Activated CD8-positive, alpha-beta memory T cell treated with anti-CD3 and anti-CD28 coated beads, Interleukin-2, amount 50 U/mL, for 48 hours (primary cell): ENCODE data around the gene LTBP4.
A peak's percentile ranks its signal among the peaks of the same experiment; 100 is the strongest.
"Not testable (repeated sequence)": the region's sequence is repeated elsewhere in the genome, so short reads cannot be mapped to it uniquely, and the experiment has no call there.

Experiments used
- DNase-seq: peaks from one replicate; pipeline ENCODE4 v3.0.0-alpha.2; 2020

Gene LTBP4

DNA sequence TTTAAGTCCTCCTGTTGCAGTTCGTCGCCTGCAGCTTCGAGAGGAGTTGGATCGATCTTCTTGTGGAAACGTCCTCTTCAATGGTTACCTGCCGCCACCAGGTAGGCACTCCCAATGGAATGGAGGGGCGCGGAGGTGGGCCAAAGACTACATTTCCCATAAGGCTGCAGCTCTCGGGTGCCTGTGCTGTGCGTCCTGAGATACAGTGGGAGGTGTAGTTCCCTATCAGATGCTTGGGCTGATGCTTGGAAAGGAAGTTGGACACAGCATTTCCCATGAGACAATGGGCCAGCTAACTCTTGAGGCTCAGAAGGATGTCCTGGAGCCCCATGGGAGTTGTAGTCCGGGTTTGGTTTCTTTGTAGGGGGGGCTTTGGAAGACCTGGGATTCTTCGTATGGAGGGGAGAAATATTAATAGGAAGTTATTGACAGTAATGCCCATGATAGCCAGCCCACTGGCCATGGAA is 22.7 kb upstream of the LTBP4 start:
- no peak for DNase-seq

DNA sequence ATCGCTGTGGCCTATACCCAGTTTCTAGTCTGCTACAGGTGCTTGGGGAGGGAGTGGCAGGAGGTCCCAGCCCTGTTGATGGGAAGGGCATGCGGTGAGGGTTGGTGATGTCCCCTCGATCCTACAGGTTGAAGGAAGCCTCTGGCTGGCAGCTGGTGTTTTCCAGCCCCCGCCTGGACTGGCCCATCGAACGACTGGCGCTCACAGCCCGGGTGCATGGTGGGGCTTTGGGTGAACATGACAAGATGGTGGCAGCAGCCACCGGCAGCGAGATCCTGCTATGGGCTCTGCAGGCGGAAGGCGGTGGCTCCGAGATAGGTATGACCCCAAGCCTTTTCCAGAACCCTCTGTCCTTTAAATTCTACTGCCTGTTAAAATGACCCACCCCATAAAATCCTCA is 20.6 kb upstream of the LTBP4 start:
- no peak for DNase-seq

DNA sequence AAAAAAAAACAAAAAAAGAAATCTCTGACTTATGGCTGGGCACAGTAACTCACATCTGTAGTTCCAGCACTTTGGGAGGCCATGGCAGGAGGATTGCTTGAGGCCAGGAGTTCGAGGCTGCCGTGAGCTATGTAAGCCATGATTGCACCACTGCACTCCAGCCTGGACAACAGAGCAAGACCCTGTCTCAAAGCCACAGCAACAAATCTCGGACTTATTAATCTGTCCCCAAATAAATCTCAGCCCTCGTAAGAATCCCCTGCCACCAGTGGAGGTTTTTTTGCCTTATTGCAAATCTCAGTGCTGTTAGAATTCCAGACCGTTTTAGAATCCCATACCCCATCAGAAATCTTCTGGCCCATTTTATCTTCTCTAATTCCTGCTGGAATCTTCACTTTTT is 19.6 kb upstream of the LTBP4 start:
- DNase-seq = no peak

DNA sequence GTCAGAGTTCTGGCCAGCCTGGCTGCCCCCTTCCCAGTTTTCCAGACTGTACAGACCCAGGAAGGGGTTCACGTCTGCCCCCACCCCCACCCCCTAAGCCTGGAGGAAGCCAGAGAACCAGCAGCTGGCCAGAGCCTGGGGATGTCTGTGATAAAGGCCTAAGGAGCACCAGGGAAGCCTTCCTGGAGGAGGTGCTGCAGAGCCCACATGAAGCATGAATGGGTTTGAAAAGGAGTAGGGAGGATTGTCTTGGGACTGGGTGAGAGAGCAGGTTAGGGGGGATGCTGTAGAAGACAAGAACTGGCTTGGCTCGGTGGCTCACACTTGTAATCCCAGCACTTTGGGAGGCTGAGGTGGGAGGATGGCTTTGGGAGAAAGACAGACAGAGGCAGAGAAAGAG is 18.7 kb upstream of the LTBP4 start:
- DNase-seq = no peak

DNA sequence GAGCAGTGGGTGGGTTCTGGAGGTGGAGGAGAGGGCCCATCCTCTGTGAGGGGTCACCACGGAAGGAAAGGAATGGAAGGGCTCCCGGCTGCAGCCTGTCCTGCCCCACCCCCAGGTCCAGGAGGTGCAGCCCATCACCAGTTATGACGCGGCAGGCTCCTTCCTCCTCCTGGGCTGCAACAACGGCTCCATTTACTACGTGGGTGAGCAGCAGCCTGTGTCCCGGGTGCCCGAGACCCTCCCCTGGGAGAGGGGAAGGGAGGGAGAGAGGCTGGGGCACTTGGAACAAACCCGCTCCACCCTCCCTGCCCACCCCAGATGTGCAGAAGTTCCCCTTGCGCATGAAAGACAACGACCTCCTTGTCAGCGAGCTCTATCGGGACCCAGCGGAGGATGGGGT is 17.9 kb upstream of the LTBP4 start:
- DNase-seq = no peak

DNA sequence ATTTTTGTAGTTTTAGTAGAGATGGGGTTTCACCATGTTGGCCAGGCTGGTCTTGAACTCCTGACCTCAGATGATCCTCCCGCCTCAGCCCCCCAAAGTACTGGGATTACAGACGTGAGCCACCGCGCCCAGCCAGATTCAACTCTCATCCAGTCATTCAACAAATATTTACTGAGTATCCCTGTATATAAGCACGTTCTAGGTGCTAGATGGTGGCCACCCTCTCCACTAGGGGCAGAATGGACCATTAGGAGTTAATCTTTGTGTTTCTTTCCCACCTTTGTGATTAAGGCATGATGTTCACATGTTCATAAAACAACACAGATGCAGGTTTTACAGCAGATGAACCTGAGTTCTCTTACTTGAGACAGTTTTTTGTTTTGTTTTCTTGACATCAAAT is 17.2 kb upstream of the LTBP4 start:
- DNase-seq = no peak

DNA sequence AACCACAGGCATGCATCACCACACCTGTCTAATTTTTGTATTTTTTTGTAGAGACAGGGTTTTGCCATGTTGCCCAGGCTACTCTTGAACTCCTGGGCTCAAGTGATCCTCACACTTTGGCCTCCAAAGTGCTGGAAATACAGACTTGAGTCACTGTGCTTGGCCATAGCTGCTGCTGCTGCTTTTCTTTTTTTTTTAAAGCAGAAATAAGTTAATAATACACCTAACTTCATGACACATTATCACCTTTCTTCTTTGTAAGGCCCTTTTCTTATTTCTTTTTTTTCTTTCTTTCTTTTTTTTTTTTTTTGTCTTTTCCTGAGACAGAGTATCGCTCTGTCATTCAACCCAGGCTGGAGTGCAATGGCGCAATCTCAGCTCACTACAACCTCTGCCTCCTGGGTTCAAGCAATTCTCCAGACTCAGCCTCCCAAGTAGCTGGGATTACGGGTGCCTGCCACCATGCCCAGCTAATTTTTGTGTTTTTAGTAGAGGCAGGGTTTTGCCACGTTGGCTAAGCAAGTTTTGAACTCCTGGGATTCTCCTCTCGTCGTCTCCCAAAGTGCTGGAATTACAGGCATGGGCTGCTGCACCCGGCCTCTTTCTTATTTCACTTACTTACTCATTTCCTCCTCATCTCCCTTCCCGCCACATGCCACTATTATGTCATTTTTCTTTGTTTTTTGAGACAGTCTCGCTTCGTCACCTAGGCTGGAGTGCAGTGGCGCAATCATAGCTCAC is 15.8 kb upstream of the LTBP4 start:
- no peak for DNase-seq

DNA sequence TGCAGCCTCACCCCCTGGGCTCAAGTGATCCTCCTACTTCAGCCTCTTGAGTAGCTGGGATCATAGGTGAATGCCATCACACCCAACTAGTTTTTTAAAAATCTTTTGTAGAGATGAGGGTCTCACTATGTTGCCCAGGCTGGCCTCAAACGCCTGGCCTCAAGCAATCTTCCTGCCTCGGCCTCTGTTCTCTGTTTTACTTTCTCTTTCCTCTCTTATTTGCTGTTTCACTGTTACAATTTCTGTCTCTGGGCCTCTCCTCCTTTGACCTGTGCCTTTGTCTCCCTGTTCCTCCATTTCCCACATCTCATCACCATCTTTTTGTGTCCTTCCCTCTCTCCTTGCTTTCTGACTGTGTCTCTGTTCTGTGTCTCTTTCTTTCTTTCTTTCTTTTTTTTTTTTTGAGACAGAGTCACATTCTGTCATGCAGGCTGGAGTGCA is 15.2 kb upstream of the LTBP4 start:
- DNase-seq = no peak

DNA sequence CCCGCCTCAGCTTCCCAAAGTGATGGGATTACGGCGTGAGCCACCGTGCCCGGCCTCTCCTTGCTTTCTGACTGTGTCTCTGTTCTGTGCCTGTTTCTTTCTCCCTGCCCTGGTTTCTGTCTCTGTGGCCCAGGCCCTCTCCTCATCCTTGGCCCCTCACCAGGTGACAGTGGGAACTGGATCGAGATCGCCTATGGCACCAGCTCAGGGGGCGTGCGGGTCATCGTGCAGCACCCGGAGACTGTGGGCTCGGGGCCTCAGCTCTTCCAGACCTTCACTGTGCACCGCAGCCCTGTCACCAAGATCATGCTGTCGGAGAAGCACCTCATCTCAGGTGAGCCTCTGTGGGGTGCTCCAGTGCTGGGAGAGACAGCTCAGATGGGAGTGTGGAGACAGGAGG is 14.6 kb upstream of the LTBP4 start:
- DNase-seq = no peak

DNA sequence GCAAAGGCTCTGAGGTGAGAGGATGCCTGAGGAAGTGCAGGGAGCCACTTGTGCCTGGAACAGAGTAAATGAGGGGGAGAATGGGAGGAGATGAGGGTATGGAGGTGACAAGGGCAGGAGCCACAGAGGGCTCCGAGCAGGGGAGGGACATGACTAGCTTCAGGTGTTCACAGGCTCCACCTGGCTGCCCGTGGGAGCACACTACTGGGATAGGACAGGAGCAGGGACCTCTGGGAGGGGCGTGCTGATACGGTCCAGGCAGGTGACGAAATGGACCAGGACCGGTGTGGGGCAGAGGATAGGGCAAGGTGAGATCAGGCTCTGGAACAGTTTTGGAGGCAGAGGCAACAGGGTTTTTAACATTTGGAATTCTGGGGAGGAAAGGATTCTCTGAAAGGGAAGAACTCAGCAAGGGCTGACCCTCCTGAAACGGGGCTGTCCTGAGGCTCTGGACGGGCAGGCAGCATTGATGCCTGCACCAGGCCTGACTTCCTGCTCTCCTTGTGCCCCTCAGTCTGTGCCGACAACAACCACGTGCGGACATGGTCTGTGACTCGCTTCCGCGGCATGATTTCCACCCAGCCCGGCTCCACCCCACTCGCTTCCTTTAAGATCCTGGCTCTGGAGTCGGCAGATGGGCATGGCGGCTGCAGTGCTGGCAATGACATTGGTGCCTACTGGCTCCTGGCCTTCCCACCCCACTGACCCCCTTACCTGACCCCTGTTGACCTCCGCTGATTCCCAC is 12.9 kb upstream of the LTBP4 start:
- no peak for DNase-seq

DNA sequence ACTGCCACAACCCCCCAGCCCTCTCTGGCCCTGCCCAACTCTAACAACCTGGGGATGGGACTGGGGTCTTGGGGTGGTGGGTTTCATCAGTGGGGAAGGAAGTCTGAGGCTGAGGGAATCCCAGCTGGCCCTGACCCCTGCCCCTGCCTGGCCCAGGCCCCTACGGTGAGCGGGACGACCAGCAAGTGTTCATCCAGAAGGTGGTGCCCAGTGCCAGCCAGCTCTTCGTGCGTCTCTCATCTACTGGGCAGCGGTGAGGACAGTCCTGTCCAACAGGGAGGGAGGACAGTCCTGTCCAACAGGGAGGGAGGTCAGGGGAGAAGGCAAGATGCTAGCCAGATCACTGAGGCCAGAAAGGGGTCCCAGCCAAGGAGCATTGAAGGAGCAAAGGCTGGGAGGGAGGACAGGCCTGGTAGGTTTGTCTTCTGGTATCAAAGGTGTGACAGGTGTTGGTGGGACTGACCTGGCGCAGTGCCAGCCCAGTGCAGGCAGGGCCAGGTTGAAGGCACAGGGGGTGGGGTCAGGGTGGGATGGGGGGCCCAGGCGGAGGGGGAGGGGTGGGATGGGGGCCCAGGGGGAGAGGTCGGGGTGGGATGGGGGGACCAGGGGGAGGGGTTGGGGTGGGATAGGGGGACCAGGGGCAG is 12.1 kb upstream of the LTBP4 start:
- DNase-seq = no peak

DNA sequence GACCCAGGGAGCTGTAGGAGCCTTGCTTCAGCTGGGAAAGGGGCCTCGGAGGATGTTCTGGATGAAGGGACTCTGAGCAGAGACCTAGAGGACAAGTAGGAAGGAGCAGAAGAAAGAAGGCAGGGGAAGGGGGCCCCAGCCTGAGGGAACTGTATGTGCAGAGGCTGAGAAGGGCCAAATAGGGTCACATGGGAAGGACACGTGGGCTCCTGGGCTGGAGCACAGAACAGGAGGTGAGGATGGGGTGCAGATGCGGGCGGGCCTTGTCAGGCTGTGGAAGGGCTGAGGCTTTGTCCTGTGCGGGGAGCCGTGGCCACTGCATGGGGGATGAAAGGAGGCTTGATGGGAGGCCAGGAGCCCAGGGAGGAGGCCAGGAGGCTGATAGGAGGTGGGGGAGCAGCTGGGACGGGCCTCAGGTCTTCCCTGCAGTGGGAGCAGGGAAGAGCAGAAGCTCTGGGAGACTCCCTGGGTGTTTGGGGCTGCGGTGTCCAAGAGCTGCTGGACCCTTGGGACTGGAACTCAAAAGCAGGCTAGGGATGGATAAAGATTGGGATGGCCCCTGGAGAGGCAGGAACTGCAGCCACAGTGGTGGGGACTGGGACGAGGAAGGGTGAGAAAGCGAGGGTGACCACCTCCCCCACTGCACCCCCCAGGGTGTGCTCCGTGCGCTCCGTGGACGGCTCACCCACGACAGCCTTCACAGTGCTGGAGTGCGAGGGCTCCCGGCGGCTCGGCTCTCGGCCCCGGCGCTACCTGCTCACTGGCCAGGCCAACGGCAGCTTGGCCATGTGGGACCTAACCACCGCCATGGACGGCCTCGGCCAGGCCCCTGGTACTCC is 11.4 kb upstream of the LTBP4 start:
- no peak for DNase-seq

DNA sequence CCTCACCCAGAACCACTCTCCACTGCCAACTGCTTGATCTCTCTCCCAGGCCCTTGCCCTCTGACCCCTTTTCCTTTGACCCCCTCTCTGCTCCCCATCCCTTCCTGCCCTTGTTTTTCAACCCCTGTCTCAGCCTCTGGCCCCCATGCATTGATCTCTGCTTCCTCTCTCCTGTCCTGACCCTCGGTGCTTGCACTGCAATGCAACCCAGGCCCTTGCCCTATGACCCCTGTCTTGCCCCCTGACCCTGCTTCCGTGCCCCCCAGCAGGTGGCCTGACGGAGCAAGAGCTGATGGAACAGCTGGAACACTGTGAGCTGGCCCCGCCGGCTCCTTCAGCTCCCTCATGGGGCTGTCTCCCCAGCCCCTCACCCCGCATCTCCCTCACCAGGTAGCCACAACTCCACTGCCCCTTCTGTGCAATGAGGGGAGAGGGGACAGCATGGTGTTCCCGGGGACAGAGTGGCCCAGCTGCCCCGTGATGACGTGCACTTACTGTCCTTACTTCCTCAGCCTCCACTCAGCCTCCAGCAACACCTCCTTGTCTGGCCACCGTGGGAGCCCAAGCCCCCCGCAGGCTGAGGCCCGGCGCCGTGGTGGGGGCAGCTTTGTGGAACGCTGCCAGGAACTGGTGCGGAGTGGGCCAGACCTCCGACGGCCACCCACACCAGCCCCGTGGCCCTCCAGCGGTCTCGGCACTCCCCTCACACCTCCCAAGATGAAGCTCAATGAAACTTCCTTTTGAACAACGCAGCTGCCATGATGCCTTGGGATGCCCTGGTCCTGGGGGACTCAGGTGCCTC is 10.5 kb upstream of the LTBP4 start:
- DNase-seq = no peak

DNA sequence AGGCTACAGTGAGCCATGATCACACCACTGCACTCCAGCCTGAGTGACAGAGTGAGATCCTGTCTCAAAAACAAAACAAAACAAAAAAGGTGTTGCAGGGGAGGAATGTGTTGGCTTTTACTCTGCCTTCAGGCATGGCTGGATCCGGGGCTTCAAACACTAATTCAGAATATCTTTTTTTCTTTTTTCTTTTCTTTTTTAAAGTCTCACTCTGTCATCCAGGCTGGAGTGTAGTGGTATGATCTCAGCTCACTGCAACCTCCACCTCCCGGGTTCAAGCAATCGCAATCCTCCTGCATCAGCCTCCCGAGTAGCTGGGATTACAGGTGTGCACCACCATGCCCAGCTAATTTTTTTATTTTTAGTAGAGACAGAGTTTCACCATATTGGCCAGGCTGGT is 9.4 kb upstream of the LTBP4 start:
- not testable (repeated sequence) for DNase-seq

DNA sequence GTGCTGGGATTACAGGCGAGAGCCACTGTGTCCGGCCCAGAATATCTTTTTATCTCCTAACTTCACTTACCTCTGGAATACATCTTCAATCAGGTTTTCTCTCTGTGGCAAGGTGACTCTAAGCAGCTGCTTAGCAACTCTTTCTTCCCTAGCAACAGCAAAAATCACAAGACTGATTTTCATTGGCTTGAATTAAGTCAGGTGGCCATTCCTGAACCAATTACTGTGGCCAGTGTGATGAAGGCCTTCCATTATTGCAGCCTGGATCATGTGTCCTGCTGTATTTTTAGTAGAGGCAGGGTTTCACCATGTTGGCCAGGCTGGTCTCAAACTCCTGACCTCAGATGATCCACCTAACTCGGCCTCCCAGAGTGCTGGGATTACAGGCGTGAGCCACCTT is 9.0 kb upstream of the LTBP4 start:
- no peak for DNase-seq

DNA sequence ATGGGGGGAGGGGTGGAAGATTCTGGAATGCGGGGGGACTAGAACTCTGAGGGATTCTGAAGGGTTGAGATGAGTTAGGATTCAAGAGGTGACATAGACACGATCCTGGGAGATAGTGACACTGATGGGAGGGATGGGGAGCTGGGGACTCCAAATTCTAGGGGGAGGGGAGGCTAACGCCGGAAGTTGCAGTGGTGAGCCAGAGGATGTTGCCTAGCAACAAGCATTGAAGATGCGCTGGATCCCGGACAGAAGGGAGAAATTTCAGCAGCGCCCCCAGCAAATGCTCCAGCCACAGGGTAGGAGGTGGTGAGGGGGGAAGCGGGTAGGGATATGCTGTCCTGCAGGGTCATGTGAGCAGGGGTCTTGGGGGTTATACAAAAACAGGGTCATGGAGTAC is 6.9 kb upstream of the LTBP4 start:
- DNase-seq = no peak

DNA sequence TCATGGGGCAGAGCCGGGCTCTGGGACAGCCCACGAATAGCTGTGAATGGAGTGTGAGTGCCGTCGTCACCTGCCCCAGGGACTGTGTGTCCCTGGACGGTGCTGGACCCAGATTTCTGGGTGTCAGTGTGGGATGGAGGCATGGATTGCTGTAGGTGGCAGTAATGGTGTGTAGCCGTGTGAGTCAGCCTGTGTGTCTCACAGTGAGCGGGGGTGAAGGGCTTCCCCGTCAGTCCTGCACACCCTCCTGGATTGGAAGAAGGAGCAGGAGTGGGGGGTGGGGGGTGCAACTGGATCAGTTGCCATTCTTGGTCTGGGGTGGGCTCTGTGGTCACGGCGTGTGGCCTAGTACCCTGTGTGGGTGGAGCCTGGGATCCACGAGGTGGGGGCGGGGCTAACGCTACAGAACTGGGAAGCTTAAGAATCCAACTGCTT is 6.5 kb upstream of the LTBP4 start:
- no peak for DNase-seq

DNA sequence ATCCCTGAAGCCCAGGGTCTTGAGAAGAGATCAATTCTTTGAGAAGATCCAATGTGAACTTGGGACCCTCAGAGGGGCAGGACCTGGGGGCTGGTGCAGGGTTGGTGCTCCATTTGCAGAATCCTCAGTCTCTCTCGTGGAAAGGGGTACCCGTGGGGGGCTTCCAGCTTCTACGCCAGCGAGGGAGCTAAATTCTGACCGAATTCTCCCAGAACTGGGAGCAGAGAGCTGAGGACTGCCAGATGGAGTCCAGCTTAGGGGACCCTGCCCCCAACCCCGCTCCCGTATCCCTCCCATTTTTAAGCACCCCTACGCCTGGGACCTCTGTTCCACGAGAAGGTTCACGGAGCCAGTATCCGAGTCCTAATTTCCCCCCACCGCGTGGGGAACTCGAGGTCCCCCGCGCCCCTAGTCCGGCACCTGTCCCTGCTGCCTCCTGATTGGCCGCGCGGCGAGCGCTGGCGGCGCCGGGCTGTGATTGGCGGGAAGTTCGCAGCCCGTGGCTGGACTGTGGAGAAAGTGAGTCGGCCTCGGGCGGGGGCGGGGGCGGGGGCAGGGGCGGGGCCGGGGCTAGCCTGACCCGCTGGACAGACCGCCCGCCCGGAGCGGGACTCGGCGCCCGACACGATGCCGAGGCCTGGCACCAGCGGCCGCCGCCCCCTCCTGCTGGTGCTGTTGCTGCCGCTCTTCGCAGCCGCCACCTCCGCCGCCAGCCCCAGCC is 4.4 kb upstream of the LTBP4 start:
- no peak for DNase-seq

DNA sequence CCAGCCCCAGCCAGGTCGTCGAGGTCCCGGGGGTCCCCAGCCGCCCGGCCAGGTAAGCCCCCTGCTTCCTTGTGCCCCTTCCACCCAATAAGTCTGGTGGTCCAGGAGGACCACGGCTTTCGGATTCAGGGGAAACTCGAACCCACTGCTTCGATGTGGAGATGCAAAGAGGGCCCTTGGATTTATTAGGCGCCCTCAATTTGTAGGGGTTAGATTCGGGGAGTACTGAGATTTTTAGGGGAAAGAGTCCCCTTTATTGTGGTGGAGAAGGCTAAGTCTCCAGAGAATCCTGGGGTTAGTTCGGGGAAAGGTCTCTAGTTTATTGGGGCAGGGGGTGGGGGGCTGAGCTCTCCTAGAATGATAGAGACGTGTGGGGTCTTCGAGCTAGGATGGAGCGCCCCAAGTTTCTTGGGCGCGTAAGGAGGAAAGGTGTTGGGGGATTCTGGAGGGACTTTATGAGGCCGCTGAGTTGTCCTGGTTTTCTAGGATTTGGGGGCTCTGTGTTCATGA is 3.8 kb upstream of the LTBP4 start:
- DNase-seq = no peak

DNA sequence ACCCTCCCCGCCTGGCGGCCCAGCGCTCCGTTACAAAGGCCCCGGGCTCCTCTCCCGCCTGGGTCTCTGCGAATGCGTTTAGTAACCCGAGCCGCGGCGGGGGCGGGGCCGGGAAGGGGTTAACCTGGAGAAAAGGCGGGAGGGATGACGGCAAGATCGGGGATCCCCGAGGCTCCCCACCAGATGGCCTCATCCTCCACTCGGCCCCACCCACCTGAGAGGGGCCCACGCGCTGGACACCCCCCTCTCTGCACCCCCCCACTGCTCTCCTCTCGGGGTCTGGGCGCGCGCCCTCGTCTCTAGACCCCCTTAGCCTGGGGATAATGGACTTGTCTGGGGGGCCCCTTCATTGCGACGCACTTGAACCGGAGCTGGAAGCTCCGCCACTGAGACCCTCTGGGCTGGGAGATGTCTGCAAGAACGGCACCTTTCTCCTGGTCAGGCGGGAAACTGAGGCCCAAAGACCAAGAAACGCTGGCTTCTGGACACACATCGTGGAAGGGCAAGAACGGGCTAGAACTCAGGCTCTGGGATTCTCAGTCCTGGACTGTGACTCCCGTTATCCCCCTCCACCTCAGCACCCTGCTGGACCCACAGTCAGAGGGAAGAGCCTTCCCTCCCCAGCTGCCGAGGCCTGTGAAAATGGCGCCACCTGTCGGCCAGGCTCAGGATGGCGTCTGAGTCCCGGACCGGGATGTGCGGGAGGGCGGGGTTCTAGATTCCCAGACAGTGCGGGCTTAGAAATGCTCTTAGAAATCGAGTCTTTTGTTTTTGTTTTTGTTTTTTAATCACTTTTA is 2.9 kb upstream of the LTBP4 start:
- peak; percentile 98 for DNase-seq
